HG02970 (cell line): ENCODE data around the gene SEL1L.
"Not testable (repeated sequence)": the region's sequence is repeated elsewhere in the genome, so short reads cannot be mapped to it uniquely, and the experiment has no call there.

Experiments
- ATAC-seq: cut with Tn5 transposase; IDR thresholded peaks from one replicate; pipeline ENCODE4 v1.9.1; 2021; ENCODE audit warnings: mild to moderate bottlenecking, moderate library complexity, moderate number of reproducible peaks; ENCODE audit not compliant: unreplicated experiment, low FRiP score

Gene SEL1L

DNA sequence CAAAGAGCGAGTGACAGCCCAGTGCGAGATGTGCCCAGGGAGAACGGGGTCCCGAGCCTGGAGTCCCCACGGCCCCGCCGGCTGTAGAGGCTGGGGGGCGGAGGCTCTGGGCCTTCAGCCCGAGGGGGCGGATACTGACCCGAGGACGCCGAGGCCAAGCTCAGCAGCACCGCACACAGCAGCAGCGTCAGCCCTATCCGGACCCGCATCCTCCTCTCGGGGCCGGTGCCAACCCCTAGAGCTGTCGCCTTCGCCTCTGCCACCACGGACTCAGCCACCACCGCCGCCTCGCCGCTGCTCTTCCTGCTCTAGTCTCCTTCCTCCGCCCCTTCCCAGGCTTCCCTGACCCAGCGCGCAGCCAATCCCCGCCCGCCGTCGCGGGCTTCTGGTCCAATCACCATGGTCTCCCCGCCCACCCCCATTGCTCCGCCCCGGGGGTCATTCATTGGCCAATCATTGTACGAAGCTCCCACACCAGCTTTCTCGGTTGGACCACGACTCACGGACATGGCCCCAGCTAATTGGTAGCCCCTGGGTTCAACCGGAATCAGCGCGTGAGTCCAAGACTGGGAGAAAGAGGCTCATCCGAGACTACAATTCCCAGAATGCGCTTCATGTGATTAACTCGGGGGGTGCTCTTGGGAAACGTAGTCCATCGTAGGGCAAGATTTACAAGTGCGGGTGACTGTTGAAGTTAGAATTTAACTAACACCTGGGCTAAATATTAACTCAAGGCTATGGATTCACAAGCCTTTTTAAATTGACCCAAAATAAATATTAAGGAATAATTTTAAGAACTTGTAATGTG is at the start of gene SEL1L:
Gene SEL1L (minus strand): TSS at position 318 of the 808 bp plus-strand sequence. CDS start 109 bp downstream, at position 209.
- peak; percentile 98 for ATAC-seq

DNA sequence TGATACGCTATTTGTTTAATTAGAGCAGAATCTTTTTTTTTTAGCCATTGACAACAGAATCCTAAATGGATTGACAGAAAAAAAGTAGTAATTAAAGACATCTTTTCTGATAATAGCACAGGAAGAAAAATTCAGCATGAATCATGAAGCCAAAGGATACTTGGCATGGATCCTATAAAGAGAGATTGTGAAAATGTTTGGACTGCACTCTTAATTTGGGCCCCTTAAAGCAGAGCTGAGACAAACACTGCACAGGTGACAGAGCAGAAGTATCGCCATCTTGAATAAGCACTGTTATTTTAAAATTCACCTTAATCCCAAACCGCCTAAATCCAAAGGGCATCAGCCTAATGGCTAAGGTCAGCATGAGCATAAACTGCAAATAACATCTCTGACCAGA is 48.8 kb upstream of the SEL1L start:
- ATAC-seq: no peak

DNA sequence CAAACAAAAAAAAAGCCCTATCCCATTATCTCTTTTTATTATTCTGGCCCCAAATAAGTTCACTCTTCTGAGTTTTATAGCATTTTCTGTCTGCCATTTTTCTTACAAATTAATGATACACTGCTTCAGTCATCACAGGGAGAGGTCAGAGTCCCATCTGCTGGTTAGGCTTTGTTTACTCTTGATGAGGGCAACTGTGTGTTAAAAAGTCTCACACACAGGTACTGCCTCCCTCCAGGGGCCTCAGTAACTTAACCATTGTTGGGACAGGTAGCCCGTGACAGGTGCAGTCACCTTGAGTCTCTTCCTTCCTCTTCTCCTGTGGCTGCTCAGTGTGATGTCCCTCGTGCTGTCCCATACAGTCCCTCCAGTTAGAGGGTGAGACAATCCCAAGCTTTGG is 45.5 kb upstream of the SEL1L start:
- ATAC-seq: no peak

DNA sequence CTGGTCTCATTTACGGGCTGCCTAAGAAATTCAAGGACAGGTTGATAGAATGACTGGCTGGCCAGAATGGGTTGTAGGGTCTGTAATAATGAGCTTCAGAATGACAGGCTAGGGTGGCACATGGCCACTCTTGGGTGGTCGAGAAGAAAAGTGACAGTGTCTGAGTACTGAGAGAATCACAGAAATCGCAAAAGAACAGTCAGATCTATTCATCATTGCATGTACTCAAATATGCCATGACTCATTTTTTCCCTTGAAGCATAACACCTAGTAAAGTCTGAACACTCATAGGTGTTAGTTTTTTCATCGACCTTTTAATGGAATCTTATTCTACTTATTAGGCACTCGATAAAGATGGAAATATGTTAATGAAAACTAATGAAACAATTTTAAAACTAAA is 37.8 kb upstream of the SEL1L start:
- ATAC-seq: no peak

DNA sequence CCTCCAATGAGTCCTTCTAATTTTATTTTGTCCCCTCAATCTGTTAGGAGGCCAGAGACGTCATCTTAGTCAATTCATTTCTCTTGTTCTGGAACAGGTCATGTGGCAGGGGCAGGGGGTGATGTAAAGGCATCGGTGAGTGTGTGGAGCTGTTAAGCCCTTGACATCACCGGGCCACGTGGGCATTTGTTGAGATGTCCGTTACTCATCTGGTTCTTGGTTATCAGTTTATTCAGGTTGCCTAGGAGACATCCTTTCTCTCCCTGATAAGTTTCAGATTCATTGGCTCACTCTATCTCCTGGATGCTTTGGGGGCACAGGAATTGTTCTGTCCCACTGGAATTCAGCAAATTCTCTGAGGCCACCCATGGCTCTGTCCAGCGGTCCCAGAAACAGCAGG is 33.6 kb upstream of the SEL1L start:
- ATAC-seq: no peak

DNA sequence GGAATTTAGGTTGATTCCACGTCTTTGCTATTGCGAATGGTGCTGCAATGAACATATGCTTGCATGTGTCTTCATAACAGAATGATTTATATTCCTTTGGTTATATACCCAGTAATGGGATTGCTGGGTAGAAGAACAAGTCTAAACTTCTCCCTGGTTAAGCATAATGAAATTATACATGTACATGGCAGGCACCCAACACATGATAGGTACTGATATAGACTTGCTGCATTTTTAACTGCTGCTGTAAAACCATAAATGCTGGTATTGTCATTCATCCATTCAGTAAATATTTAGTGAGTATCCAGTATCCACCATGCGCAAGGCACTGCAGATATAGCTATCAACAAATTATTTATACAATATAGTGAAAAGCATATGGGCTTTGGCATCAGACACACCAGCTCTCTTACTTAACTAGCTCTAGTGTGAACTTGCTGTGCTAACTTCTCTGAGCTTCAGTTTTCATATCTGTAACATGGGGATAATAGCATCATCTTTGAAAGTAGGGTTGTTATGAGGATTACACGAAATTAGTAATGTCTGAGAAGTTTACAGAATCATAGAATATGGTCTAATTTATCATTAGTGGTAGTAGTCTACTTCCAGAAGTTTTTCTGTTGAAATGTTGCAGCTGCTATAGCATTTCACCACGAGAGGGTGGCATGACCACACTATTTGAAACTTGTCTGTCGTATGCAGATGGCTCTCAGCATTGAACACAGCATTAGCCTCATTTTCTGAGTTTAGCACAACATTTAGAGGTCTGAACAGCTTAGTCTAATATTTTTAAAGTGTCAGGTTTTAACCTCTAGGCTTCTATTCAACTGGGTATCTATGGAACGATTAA is 32.0 kb upstream of the SEL1L start:
- no peak for ATAC-seq

DNA sequence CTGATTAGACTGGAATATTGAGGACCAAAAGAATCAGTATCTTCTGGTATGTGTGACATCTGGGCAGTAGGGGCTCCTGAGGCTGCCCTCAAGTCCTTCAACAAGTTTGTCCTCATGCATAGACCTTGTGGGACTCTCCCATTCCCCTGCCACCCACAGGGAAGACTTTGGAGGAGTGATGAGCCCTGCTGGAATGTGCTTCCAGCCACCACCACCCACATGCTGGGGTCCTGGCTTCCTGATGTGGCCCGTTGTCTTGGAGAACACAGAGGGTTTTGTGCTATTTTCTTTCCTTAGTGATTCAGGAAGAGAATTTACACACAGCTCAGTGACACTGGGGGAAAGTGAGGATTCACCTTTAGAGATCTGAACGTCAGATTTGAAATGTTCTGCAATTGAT is 29.2 kb upstream of the SEL1L start:
- ATAC-seq: no peak

DNA sequence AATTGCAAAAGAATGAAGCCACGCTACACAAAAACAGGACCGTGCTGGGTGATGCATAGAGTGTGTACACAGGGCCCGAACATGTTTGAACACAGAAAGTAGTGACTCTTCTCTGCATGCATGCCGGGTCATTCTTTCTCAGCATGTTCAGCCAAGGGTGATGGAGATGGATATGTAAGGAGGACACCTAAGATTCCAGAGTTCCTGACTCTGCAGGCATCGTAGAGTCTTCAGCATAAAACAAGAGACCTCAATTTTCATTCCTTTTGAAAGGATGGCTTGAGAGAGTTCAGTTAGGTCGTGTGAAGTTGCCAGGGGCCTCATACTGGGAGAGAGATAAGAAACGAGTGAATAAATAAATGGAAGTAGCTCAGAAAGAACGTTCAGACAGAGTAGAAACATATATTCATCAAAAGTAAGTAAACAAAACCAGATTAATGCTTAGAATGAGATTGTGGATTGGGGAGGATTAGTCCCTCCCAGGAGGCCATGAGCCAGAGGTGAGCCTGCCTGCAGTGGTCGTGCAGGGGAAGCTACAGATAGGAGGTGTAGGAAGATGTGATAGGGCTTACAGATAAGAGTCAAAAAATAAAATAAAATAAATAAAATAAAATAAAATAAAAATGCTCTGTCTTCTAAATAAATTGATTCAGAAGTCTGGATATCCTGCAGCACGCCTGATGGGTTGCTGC is 27.6 kb upstream of the SEL1L start:
- ATAC-seq: no peak

DNA sequence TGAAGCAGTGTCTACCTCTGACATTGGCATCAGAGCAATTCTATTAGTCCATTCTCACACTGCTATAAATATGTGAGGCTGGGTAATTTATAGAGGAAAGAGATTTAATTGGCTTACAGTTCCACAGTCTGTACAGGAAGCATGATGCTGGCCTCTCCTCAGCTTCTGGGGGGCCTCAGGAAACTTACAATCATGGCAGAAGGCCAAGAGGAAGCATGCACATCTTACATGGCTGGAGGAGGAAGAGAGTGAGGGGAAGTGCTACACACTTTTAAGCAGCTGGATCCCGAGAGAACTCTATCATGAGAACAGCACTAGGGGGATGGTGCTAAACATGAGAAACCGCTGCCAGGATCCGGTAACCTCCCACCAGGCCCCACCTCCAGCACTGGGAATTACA is 25.7 kb upstream of the SEL1L start:
- no peak for ATAC-seq

DNA sequence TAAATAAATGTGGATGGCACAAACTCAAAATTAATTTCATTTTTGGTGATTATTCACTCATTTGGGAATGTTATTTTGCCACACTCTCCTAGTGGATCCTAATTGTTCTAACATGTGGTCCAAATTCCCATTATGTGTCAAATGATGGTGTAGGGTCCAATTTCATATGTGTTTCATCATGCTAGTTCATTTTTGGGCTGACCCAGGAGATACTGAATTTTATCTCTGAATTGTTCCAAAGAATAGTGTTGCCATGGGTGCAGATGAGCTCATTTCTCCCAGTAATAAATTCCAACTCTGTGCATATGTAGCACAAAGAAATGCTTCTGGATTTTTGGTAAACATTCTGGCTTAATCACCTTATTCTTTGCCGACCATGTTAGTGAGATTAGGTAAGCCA is 23.5 kb upstream of the SEL1L start:
- ATAC-seq: no peak

DNA sequence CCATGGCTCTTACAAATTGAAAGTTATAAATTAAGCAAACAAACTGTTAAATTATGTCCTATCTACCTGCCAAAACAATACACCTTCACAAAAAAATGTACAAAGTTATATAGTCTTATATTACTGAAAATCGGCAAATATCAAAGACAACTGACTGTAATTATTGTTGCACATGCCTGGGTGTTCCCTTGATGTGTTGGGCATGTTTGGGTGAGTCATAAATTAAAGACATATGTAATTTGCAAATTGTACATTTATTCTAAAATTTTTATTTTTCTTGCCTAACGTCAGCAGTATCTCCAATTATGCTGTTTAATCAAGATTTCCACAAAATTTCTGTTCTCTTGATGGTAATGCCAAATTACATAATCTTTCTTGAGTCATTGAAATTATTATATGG is 22.0 kb upstream of the SEL1L start:
- no peak for ATAC-seq

DNA sequence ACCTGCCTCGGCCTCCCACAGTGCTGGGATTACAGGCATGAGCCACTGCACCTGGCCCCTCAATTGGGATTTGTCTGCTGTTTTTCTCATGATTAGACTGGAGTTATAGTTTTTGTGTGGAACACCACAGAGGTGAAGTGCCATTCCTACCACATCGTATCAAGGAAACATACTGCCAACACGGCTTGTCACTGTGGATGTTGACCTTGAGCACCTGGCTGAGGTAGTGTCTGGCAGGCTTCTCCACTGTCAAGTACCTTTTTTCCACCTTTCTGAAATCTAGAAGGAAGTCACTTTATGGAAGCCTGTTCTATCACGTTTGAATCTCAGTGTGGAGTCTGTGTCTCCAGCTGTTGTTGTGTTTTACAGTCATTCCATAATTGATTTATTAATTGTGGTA is 21.4 kb upstream of the SEL1L start:
- ATAC-seq: no peak

DNA sequence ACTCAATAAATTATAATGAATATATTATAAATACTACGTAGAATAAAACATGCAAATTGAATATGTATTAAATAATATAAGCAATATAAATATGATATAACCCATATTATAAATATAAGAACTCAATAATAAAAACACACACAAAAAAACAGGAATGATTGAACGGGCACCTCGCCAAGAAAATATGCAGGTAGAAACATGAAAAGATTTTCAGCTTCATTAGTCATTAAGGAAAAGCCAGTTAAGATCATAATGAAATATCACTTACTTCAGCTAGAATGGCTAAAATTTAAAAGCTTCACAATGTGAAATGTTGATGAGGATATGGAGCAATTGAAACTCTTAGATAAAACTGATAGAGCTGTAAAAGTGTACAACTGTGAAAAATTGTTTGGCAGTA is 17.8 kb upstream of the SEL1L start:
- ATAC-seq: no peak

DNA sequence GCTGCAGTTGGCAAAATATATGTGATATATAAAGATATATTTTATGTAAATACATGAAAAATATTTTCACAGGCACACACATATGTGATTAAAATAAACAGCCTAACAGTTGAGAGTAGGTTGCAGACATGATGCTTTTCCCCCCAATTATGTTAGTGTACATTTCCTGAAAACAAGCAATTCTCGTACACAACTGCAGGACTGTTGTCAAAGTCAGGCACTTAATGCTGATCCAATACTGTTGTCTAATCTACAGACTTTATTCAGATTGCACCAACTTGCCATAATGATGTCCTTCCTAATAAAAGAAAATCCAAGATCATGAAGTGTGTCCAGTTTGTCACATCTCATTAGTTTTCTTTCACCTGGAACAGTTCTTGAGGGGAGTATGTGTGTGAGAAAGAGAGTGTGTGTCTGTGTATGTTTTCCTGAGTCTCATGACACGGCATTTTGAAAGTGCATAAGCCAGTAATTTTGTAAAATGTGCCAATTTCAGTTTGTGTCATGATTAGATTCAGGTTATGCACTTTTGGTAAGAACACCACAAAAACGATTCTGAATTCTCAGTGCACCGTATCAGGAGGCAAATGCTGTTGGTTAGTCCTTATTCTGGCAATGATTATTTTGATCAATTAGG is 16.5 kb upstream of the SEL1L start:
- peak; percentile 83 for ATAC-seq

DNA sequence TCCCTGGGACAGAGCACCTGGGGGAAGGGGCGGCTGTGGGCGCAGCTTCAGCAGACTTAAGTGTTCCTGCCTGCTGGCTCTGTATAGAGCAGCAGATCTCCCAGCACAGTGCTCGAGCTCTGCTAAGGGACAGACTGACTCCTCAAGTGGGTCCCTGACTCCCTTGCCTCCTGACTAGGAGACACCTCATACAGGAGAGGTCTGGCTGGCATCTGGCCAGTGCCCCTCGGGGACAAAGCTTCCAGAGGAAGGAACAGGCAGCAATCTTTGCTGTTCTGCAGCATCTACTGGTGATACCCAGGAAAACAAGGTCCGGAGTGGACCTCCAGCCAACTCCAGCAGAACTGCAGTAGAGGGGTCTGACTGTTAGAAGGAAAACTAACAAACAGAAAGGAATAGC is 7.6 kb upstream of the SEL1L start:
- not testable (repeated sequence) for ATAC-seq

DNA sequence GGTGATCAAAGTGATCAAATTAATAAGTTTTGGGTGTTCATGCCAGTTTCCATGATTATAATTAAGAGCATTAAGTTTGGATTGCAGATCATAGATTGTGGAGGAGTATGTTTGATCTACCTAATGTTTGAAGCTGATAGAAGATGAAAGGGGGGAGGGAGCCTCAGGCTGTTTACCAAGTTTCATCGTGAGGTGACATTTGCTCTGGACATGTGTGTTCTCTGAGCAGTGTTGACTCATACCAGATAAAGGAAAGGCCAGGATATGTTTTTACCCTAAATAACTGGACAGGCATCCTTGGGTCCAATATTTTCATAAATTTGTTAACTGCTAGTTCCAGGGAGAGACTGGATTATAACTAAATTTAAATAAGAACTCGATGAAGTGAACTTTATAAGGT is 3.5 kb upstream of the SEL1L start:
- no peak for ATAC-seq

DNA sequence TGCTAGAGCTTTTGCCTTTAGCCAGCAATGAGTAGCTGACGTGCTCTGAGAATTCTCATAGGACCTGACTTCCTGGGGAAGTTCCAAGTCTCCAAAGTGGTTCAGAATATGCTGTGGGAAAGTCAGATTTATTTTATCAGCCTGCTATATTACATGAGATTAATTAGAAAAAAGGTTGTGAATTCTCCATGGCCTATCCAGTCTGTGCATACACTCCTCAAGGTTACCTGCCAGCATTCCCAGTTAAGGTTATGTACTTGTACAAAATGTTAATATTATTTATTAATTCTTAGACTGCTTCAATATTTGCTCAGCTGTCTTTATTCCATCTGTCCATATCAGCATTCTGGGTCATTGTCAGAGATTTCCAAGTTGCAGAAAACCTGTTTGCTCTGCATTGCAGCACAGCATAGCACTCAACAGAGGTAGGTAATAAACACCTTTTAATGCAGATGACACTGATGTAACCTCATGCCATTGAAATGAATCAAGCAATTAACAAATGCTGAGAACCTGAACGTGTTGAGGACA is 2.7 kb upstream of the SEL1L start:
- ATAC-seq: no peak

DNA sequence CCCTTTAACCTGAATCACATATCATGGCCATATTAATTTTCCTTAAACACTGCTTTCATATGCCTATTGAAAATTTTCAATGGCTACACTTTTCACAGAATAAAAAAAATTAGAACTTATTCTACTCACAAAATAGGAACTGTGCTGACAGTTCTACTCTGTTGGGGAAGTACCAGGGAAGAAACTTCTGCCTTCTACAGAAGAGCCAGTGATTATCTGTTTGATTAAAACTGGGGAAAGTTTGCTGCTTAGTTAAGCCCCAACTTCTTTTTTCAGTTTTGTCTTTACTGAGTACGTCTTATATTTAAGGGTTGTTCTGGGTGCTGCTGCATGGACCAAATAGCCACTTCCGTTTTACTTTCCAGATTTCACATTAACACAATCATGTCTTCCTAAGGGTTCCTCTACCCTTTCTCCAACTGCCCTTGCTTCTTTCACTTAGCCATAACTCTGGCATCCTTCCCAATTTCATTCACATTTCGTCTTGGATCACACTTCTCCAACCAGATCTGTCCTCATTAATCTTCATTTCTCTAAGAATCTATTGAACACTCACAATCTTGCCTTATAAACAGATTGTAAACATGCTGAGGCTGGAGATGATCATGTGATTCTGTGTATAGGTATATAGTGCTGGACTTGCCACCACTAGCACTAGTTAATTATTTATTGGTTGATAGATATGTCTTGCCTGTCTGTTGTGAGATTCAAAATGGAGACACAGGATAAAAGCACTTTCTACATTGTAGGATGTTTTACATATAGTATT is 1.9 kb upstream of the SEL1L start:
- no peak for ATAC-seq

DNA sequence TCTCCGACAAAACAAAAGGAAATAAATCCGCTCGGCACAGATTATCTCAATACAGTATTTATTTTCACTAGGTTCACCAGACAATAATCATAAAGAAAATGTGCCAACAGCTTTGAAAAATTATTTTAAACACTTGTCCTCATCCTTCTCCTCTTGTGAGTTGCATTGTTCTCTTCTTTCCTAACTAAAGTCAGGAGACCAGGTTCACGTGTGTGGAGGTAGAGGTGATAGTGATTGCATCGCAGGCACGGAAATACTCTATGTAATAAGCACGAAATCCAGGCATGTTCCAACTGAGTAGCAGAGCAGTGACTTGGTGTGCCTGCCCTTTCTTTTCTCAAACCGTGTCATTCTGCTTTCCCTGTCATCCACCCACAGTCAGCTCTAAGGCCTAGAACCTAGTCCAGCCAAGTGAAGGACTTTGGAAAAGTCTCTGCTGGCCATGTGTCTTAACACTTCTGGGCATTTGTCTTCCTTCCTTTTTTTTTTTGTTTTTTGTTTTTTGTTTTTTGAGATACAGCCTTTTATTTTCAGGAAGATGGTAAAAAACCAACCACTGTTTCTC is 939 bp upstream of the SEL1L start:
- no peak for ATAC-seq

DNA sequence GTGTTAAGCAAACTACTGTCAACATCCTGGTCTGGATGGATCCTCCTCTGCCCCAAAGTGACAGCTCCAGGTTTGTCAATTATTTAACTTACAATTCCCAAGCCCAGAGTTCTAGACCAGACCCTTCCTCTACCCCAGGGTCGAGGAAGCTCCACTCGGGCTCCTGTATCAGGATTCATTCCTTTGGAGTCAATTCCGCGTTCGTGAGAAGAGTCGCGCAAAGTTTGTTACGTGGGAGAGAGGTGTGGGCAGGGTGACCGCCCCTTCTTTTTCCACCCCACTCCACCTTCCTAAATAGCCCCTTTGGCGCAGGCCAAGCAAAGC is 479 bp downstream of the SEL1L start:
- no peak for ATAC-seq
